GM23248 (cell line): ENCODE results near the gene WSB2. TPM values are rescaled to one million over a fixed set of nuclear protein-coding genes. Genes with fewer than 3 reads are reported as not detected.

Experiments
- DNase-seq: peaks from one replicate; pipeline ENCODE4 v3.0.0-alpha.2; 2015
- H2AFZ ChIP-seq: fragments of 200-600 bp; sonication (generic); 2 replicates; pipeline ENCODE4 v1.6.1; 2016; ENCODE audit warnings: antibody characterized with exemption
- H3F3A ChIP-seq: fragments of 200-600 bp; sonication (generic); 2 replicates; pipeline ENCODE4 v1.6.1; 2016; ENCODE audit warnings: mild to moderate bottlenecking, antibody characterized with exemption, mixed run types; ENCODE audit not compliant: insufficient read depth
- H3K27ac ChIP-seq: fragments of 200-600 bp; sonication (generic); 2 replicates; pipeline ENCODE4 v1.5.1; 2016; ENCODE audit warnings: mild to moderate bottlenecking
- H3K27me3 ChIP-seq: fragments of 200-600 bp; sonication (generic); replicated peaks from 2 replicates; pipeline ENCODE4 v1.6.1; 2016; ENCODE audit warnings: mild to moderate bottlenecking; ENCODE audit not compliant: insufficient read depth
- H3K36me3 ChIP-seq: fragments of 200-600 bp; sonication (generic); 2 replicates; pipeline ENCODE4 v1.6.1; 2016; ENCODE audit warnings: low read depth, mild to moderate bottlenecking
- H3K4me1 ChIP-seq: fragments of 200-600 bp; sonication (generic); 2 replicates; pipeline ENCODE4 v1.6.1; 2016; ENCODE audit warnings: mild to moderate bottlenecking; ENCODE audit not compliant: insufficient read depth
- H3K4me2 ChIP-seq: fragments of 200-600 bp; sonication (generic); one replicate; pipeline ENCODE4 v1.6.1; 2016; ENCODE audit warnings: mild to moderate bottlenecking; ENCODE audit not compliant: unreplicated experiment
- H3K4me3 ChIP-seq: fragments of 200-600 bp; sonication (generic); 2 replicates; pipeline ENCODE4 v1.5.1; 2016; ENCODE audit warnings: mild to moderate bottlenecking
- H3K79me2 ChIP-seq: fragments of 200-600 bp; sonication (generic); 2 replicates; pipeline ENCODE4 v1.6.1; 2016; ENCODE audit warnings: mild to moderate bottlenecking; ENCODE audit not compliant: insufficient read depth
- H3K9ac ChIP-seq: fragments of 200-600 bp; sonication (generic); 2 replicates; pipeline ENCODE4 v1.6.1; 2016; ENCODE audit warnings: mild to moderate bottlenecking
- H3K9me2 ChIP-seq: fragments of 200-600 bp; sonication (generic); 2 replicates; pipeline ENCODE4 v1.6.1; 2016; ENCODE audit warnings: mixed run types, mild to moderate bottlenecking, moderate library complexity; ENCODE audit not compliant: insufficient read depth
- H3K9me3 ChIP-seq: fragments of 200-600 bp; sonication (generic); one replicate; pipeline ENCODE4 v1.6.1; 2017; ENCODE audit warnings: low read depth
- H4K20me1 ChIP-seq: fragments of 200-600 bp; sonication (generic); 2 replicates; pipeline ENCODE4 v1.6.0; 2016; ENCODE audit not compliant: insufficient read depth
- EZH2 ChIP-seq: fragments of 200-600 bp; sonication (generic); IDR thresholded peaks from 2 replicates; pipeline ENCODE4 v1.6.1; 2018; ENCODE audit warnings: antibody characterized with exemption, mild to moderate bottlenecking; ENCODE audit not compliant: insufficient read depth, poor library complexity, severe bottlenecking
- EZH2phosphoT487 ChIP-seq: fragments of 200-600 bp; sonication (generic); IDR thresholded peaks from 2 replicates; pipeline ENCODE4 v1.6.1; 2018; ENCODE audit warnings: antibody characterized with exemption, moderate library complexity, mild to moderate bottlenecking, low read depth; ENCODE audit not compliant: insufficient read depth
- WGBS, 2 experiments: methylation state at CpG; one replicate each; pipeline ENCODE4 v1.1.6; 2015 to 2017; ENCODE audit warnings: low lambda C conversion rate in 2 of 2, low coverage in 1 of 2; ENCODE audit errors: missing lambda C conversion rate in 2 of 2; 5-methylcytosine and 5-hydroxymethylcytosine counted together
- in situ Hi-C: fragments of 300-500 bp; cut with MboI; formaldehyde crosslinking; loops from 2 replicates; pipeline ENCODE4 v1.15.0; 2020
- polyA plus RNA-seq: library from polyadenylated mRNA; unstranded; fragments of >200 nt; fragmentation: Nextera tagmentation; extraction: Ambion mirVana; gene quantifications from 2 replicates; pipeline ENCODE4 v1.2.1, GENCODE V29; 2016
- total RNA-seq: library from RNA; depleted of rRNA; stranded (reverse); fragments of >200 nt; shearing (Covaris generic); gene quantifications from 2 replicates; pipeline ENCODE4 v1.2.3, GENCODE V29; 2014; rRNA removed

Gene WSB2
- total RNA-seq (134 and 162 TPM in 2 replicates), polyA plus RNA-seq (65.8 and 66.5 TPM in 2 replicates)

DNA sequence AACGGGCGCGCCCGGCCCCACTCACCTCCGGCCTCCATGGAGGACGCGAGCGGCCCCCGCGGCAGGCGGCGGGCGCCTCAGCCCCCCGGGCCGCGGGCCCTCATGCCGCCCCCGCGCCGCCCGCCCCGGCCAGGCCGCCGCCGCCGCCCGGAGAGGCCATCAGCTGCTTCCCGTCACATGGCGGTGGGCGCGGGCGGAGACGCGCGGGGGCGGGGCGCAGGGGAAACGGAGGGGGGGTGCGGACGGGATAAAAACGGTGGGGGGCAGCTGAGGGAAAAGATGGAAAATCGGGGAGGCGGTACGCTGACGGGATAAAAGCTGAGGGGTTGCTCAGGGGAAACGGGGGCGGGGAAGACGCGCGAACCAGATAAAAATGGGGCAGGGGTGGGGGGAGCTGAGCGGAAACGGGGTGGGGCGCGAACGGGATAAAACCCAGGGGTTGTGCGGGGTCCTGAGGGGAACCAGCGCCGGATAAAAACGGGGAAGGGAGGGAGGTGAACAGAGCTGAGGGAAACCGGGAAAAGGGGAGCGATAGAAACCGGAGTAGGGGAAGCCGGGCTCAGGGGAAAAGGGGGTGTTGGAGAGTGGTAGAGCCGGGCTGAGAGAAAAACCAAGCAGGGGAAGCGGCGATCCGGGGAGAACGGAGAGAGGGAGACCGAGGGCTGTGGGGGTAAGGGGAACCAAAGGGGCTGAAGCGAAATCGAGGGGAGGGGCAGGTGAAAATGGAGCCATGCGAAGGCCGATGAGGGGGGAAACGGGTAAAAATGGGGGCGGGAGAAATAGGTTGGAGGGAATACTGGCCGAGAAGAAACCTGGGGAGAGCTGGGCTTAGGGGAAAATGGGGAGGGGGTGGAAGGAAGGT, at the start of gene WSB2:
TSS of gene WSB2 (minus strand) at position 169 of the 862 bp plus-strand sequence. CDS start at position 38, 131 bp downstream.
- no peaks in the 10 kb centered on the region for H4K20me1 ChIP-seq
- H3K9ac ChIP-seq = peak within 1 kb of the TSS; percentile 98
- no peaks in the 10 kb centered on the region for H3K9me3 ChIP-seq
- H3K27ac ChIP-seq = peak within 1 kb of the TSS; percentile 92
- H2AFZ ChIP-seq = peak within 1 kb of the TSS; percentile 79
- peaks cover 42% of the 10 kb centered on the region for H3F3A ChIP-seq
- H3K4me1 ChIP-seq = peaks cover 29% of the 10 kb centered on the region
- H3K9me2 ChIP-seq = no peaks in the 10 kb centered on the region
- DNase-seq = peak; percentile 73
- no peaks in the 10 kb centered on the region for H3K27me3 ChIP-seq
- TF ChIP-seq EZH2phosphoT487 = no peak
- no peak for TF ChIP-seq EZH2
- in situ Hi-C loops = no loop called here
- peak within 1 kb of the TSS; percentile 97 for H3K4me2 ChIP-seq
- H3K36me3 ChIP-seq = no peaks in the 10 kb centered on the region; the same call in 1 of the 2 replicates
- H3K79me2 ChIP-seq = peaks cover 60% of the 10 kb centered on the region
- 0 to 3% methylated on average over 17 to 74 of the region's 76 CpGs for WGBS, 2 experiments
- peak within 1 kb of the TSS; percentile 92 for H3K4me3 ChIP-seq

DNA sequence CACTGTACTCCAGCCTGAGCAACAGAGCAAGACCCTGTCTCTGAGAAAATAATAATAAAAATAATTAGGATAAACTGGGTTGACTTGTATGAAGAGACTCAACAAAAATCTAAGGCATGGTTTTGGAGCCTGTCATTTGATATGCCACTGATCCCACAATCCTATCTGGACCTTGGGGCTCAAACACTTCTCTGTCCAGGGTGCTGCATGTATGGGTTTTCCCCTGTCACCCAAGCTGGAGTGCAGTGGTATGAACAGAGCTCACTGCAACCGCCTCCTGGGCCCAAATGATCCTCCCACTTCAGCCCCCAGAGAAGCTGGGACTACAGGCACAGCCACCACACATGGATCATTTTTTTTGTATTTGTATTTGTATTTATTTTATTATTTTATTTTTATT, 48.1 kb upstream of the WSB2 start:
- no peak overlapping the region for H2AFZ ChIP-seq
- H3K4me3 ChIP-seq = no peak overlapping the region
- no peaks in the 10 kb centered on the region for H3K27me3 ChIP-seq
- H3K9ac ChIP-seq = no peak overlapping the region
- H3K4me1 ChIP-seq = no peaks in the 10 kb centered on the region
- TF ChIP-seq EZH2 (no peak), EZH2phosphoT487 (no peak)
- no peaks in the 10 kb centered on the region for H3K9me2 ChIP-seq
- H3K27ac ChIP-seq = no peak overlapping the region
- in situ Hi-C loops = no loop called here
- H4K20me1 ChIP-seq = no peaks in the 10 kb centered on the region
- H3K36me3 ChIP-seq = no peaks in the 10 kb centered on the region
- peak; percentile 4 for DNase-seq
- no peaks in the 10 kb centered on the region for H3F3A ChIP-seq
- 96 to 100% methylated on average over 1 of the region's 1 CpG for WGBS, 2 experiments
- H3K79me2 ChIP-seq = no peaks in the 10 kb centered on the region
- H3K4me2 ChIP-seq = no peak overlapping the region
- H3K9me3 ChIP-seq = no peaks in the 10 kb centered on the region

DNA sequence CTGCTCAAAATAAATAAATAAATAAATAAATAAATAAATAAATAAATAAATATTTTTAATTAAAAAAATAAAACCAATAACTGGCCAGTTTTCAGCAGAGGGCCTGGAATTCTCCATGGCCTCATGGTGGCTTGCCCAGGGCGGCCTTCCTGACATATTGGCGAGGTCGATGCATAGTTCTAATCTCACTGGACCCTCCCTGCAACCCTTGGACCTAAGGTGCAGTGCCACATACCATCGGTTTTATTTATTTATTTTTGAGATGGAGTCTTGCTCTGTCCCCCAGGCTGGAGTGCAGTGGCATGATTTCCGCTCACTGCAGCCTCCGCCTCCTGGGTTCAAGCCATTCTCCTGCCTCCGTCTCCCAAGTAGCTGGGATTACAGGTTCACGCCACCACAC, 46.7 kb upstream of the WSB2 start:
- Histone ChIP-seq H2AFZ (no peak overlapping the region), H3K36me3 (no peaks in the 10 kb centered on the region), H3K4me3 (no peak overlapping the region), H3K27ac (no peak overlapping the region), H3K4me2 (no peak overlapping the region), H3K9me2 (no peaks in the 10 kb centered on the region), H4K20me1 (no peaks in the 10 kb centered on the region), H3F3A (no peaks in the 10 kb centered on the region), H3K4me1 (no peaks in the 10 kb centered on the region), H3K9ac (no peak overlapping the region), H3K79me2 (no peaks in the 10 kb centered on the region), H3K9me3 (no peaks in the 10 kb centered on the region), H3K27me3 (no peaks in the 10 kb centered on the region)
- no peak for DNase-seq
- TF ChIP-seq EZH2 = no peak
- TF ChIP-seq EZH2phosphoT487 = no peak
- in situ Hi-C loops = no loop called here
- WGBS, 2 experiments = 94 to 98% methylated on average over 8 of the region's 8 CpGs

DNA sequence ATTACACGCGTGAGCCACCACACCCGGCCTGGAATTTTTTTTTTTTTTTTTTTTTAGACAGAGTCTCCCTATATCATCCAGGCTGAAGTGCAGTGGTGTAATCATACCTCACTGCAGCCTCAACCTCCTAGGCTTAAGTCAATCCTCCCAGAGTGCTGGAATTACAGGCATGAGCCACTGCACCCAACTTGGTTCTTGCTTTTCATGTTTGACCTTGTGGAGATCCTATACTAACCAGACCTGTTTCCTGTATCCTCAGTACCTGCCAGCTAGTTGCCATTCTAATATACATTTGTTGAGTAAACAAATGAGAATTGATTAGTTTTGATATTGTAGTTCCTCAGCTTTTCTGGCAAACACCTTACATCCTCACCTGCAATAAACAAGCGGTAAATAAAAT, 46.0 kb upstream of the WSB2 start:
- Histone ChIP-seq H3K4me2 (no peak overlapping the region), H3K27ac (no peak overlapping the region), H3K9ac (no peak overlapping the region), H3F3A (no peaks in the 10 kb centered on the region), H3K9me3 (no peaks in the 10 kb centered on the region), H3K27me3 (no peaks in the 10 kb centered on the region), H3K4me1 (no peaks in the 10 kb centered on the region), H2AFZ (no peak overlapping the region), H3K9me2 (no peaks in the 10 kb centered on the region), H3K4me3 (no peak overlapping the region), H3K36me3 (no peaks in the 10 kb centered on the region), H3K79me2 (no peaks in the 10 kb centered on the region), H4K20me1 (no peaks in the 10 kb centered on the region)
- TF ChIP-seq EZH2 = no peak
- no peak for TF ChIP-seq EZH2phosphoT487
- WGBS, 2 experiments = 87 to 91% methylated on average over 4 of the region's 4 CpGs
- DNase-seq = no peak
- in situ Hi-C loops = no loop called here
